BLaER1 treated with 17β-estradiol and CSF1 and Interleukin-3, amounts not matched to agents 10 nM and 100 nM (cell line): ENCODE results near the gene IGSF9.

Source experiments
- H3K27ac ChIP-seq, 11 experiments: shearing (Covaris generic); formaldehyde crosslinking; 2 replicates each; pipeline ENCODE4 v1.8.1; 2022
- H3K27me3 ChIP-seq, 11 experiments: shearing (Covaris generic); formaldehyde crosslinking; 2 replicates each; pipeline ENCODE4 v1.8.1; 2022
- H3K36me3 ChIP-seq, 11 experiments: shearing (Covaris generic); formaldehyde crosslinking; 2 replicates each; pipeline ENCODE4 v1.8.1; 2022
- H3K4me1 ChIP-seq, 10 experiments: shearing (Covaris generic); formaldehyde crosslinking; 2 replicates each; pipeline ENCODE4 v1.8.1; 2022
- H3K4me2 ChIP-seq, 11 experiments: shearing (Covaris generic); formaldehyde crosslinking; 2 replicates each; pipeline ENCODE4 v1.8.1; 2022
- H3K4me3 ChIP-seq, 10 experiments: shearing (Covaris generic); formaldehyde crosslinking; 2 replicates each; pipeline ENCODE4 v1.8.1; 2022
- H3K9ac ChIP-seq, 11 experiments: shearing (Covaris generic); formaldehyde crosslinking; 2 replicates each; pipeline ENCODE4 v1.8.1; 2022
- H3K9me3 ChIP-seq, 11 experiments: shearing (Covaris generic); formaldehyde crosslinking; replicated peaks in 1 of 11; 2 replicates each; pipeline ENCODE4 v1.8.1; 2022
- H4K20me1 ChIP-seq, 11 experiments: shearing (Covaris generic); formaldehyde crosslinking; 2 replicates each; pipeline ENCODE4 v1.8.1; 2022
- Cebpa-rat ChIP-seq, 11 experiments: shearing (Covaris generic); IDR thresholded peaks; 2 replicates each; pipeline ENCODE4 v1.8.1; 2022

The IGSF9 gene

GRCh38 chr1:159895286-159895685, 50.1 kb downstream of the IGSF9 start:
- Histone ChIP-seq H3K9me3 (peaks cover 0 to 2% (median 0%) of the 10 kb centered on the region in 11 experiments; a peak in 1 of 22 replicates), H3K27me3 (no peaks in the 10 kb centered on the region), H3K4me1 (peaks cover 2 to 50% (median 10%) of the 10 kb centered on the region in 10 experiments)

DNA sequence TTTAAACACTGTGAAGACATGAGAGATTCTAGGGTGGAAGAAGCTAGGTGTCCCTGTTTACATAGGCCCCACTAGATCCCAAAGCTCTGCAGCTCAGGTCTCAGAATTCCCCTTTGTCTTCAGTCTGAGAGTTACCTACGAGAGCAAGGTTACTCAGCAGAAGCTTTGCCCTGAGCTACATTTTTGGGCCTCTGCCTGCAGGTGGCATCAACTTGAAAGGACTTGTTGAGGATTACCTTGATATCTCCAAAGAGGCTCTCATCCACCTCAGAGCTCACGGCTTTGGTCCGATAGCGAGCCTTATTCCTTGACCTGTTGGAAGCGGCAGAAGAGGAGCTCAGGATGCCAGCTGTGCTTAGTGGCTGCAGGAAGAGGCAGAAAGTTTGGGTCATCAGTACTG, 52.5 kb downstream of the IGSF9 start:
- H3K9me3 ChIP-seq, result no peaks in the 10 kb centered on the region
- no peak for TF ChIP-seq Cebpa-rat (IDR thresholded peaks at IDR 0.05)

More at GRCh38 chr1:159895286-159895685, 50.1 kb downstream of the IGSF9 start:
- no peak overlapping the region for H3K9ac ChIP-seq
- H3K27ac ChIP-seq, result no peak overlapping the region
- no peaks in the 10 kb centered on the region for H4K20me1 ChIP-seq
- no peaks in the 10 kb centered on the region for H3K36me3 ChIP-seq
- peak overlapping the region in 1 of 11 experiments; percentile 55; a peak in 2 of 22 replicates for H3K4me2 ChIP-seq
- H3K4me3 ChIP-seq, result no peak overlapping the region
- no peak for TF ChIP-seq Cebpa-rat (IDR thresholded peaks at IDR 0.05)

DNA sequence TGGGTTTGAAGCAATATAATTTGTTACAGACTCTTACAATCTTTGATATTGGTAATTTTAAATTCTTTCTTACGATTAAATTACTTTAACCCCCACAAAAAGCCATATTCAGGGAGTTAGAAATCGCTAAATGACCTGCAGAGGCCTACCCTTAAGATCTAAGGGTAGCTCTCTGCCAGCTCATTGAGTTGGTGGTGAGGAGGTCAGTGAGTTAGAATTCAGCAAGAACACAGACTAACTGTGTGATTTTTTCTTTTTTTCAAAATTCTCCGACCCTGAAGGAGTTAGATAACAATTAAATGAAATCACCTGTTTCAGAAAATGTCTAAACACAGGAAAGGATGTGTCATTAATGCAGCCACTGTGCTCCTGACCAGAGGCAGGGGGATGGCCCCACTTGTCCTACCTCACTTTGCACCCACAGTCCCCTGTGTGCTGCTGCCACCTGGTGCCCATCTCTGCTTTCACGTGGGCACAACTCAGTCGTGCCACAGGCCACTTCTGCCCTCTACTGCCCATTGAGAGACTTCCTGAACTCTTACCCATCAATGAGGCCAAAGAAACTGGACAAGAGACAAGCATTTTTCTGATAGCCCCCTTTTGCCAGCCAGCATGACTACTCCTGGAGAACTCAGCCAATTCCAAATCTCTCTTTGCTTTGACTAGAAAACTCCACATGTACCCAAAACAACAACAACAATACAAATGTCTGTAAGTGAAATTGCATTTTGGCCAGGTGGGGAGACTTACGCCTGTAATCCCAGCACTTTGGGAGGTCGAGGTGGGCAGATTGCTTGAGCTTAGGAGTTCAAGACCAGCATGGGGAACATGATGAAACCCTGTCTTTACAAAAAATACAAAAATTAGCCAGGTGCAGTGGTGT, 53.9 kb downstream of the IGSF9 start:
- H3K27me3 ChIP-seq, result no peaks in the 10 kb centered on the region
- peak overlapping the region in 5 of 11 experiments; percentile 15 to 76 (median 67); a peak in 6 of 22 replicates for H3K27ac ChIP-seq
- no peaks in the 10 kb centered on the region for H3K9me3 ChIP-seq
- no peaks in the 10 kb centered on the region for H3K36me3 ChIP-seq
- no peak overlapping the region for H3K4me3 ChIP-seq
- peaks cover 13 to 64% (median 26%) of the 10 kb centered on the region in 10 experiments for H3K4me1 ChIP-seq
- no peaks in the 10 kb centered on the region for H4K20me1 ChIP-seq
- TF ChIP-seq Cebpa-rat (IDR thresholded peaks at IDR 0.05), result no peak
- no peak overlapping the region for H3K9ac ChIP-seq
- H3K4me2 ChIP-seq, result peak overlapping the region in 4 of 11 experiments; percentile 86 to 92 (median 92); a peak in 6 of 22 replicates

More for the DNA sequence above, 52.5 kb downstream of the IGSF9 start:
- Histone ChIP-seq H3K4me1 (peaks cover 13 to 65% (median 26%) of the 10 kb centered on the region in 10 experiments), H3K4me3 (no peak overlapping the region), H3K9ac (no peak overlapping the region), H3K27me3 (no peaks in the 10 kb centered on the region), H3K36me3 (no peaks in the 10 kb centered on the region), H4K20me1 (no peaks in the 10 kb centered on the region), H3K27ac (no peak overlapping the region), H3K4me2 (no peak overlapping the region)

GRCh38 chr1:159890390-159890789, 55.0 kb downstream of the IGSF9 start:
- Histone ChIP-seq H3K9me3 (no peaks in the 10 kb centered on the region), H4K20me1 (no peaks in the 10 kb centered on the region), H3K9ac (peak overlapping the region in 3 of 11 experiments; percentile 20 to 57 (median 47); a peak in 5 of 22 replicates), H3K4me3 (0 out of 20 replicates have a peak overlapping the region, but pooled peaks of 1 of the 10 experiments have one; percentile 1), H3K4me2 (peak overlapping the region; percentile 55 to 92 (median 86); a peak in 21 of 22 replicates), H3K4me1 (peaks cover 13 to 53% (median 26%) of the 10 kb centered on the region in 10 experiments), H3K36me3 (no peaks in the 10 kb centered on the region), H3K27me3 (no peaks in the 10 kb centered on the region), H3K27ac (peak overlapping the region in 9 of 11 experiments; percentile 35 to 83 (median 67); a peak in 18 of 22 replicates)
- TF ChIP-seq Cebpa-rat (IDR thresholded peaks at IDR 0.05), result no peak

- peak overlapping the region in 6 of 11 experiments; percentile 25 to 57 (median 40); a peak in 9 of 22 replicates for H3K9ac ChIP-seq
These were observed 55.6 kb downstream of the IGSF9 start for GRCh38 chr1:159889821-159890252.

GRCh38 chr1:159889202-159889601, 56.2 kb downstream of the IGSF9 start:
- Histone ChIP-seq H4K20me1 (no peaks in the 10 kb centered on the region), H3K4me1 (peaks cover 13 to 49% (median 26%) of the 10 kb centered on the region in 10 experiments), H3K9me3 (no peaks in the 10 kb centered on the region), H3K27ac (peak overlapping the region; percentile 45 to 83 (median 67); a peak in 20 of 22 replicates), H3K4me2 (peak overlapping the region; percentile 55 to 92 (median 86); a peak in 21 of 22 replicates), H3K36me3 (no peaks in the 10 kb centered on the region), H3K4me3 (no peak overlapping the region; a peak in 1 of 20 replicates), H3K27me3 (no peaks in the 10 kb centered on the region), H3K9ac (peak overlapping the region in 5 of 11 experiments; percentile 25 to 57 (median 33); a peak in 6 of 22 replicates)
- TF ChIP-seq Cebpa-rat (IDR thresholded peaks at IDR 0.05), result no peak

More at GRCh38 chr1:159889821-159890252, 55.6 kb downstream of the IGSF9 start:
- TF ChIP-seq Cebpa-rat (IDR thresholded peaks at IDR 0.05), result no peak
- H3K4me2 ChIP-seq, result peak overlapping the region; percentile 55 to 92 (median 86)
- no peaks in the 10 kb centered on the region for H4K20me1 ChIP-seq
- peaks cover 13 to 49% (median 26%) of the 10 kb centered on the region in 10 experiments for H3K4me1 ChIP-seq
- peak overlapping the region in 1 of 10 experiments; percentile 52; a peak in 2 of 20 replicates for H3K4me3 ChIP-seq
- H3K27me3 ChIP-seq, result no peaks in the 10 kb centered on the region
- no peaks in the 10 kb centered on the region for H3K36me3 ChIP-seq
- peak overlapping the region; percentile 45 to 83 (median 67); a peak in 21 of 22 replicates for H3K27ac ChIP-seq
- no peaks in the 10 kb centered on the region for H3K9me3 ChIP-seq

DNA sequence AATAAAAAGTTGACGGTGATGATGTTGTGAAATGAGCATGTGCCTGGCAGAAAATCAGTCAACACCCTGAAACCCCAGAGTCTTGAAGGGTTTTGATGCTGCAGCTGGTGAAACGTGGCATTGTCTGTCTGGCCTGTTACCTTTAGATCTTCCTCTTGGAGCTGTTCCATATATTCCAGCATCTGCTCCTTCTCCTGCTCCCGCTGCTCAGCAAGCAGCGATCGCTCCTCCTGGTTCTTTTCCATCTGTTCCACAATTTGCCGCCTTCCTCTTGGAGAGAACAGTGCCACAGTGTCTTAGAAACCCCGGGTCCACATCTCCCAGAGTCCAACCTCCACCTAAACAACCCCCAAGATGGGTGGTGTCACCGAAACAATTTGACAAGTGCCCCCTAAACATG, 61.1 kb downstream of the IGSF9 start:
- Histone ChIP-seq H3K4me3 (no peak overlapping the region), H3K27ac (no peak overlapping the region), H3K27me3 (no peaks in the 10 kb centered on the region), H3K36me3 (no peaks in the 10 kb centered on the region), H3K4me1 (peaks cover under 1 to 64% (median 37%) of the 10 kb centered on the region in 10 experiments; a peak in 19 of 20 replicates), H3K4me2 (no peak overlapping the region), H3K9me3 (no peaks in the 10 kb centered on the region), H4K20me1 (no peaks in the 10 kb centered on the region), H3K9ac (no peak overlapping the region)
- TF ChIP-seq Cebpa-rat (IDR thresholded peaks at IDR 0.05), result no peak

DNA sequence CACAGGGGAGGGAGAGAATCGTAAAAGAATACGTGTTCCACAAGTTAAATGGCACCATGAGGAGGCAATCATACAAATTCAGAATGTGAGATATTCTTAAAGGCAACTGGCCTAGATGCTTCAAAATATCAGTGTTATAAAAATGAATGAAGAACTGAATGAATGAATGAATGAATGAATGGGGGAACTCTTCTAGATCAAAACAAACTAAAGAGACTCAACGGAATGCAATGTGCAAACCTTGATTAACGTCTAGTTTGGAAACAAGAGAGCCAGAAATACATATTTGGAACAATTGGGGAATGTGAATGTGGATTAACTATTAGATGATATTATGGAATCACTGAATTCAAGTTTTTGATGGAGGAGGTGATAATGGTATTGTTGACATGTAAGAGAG, 62.3 kb downstream of the IGSF9 start:
- no peaks in the 10 kb centered on the region for H3K27me3 ChIP-seq
- peak overlapping the region in 2 of 11 experiments; percentile 62 to 85; a peak in 4 of 22 replicates for H3K4me2 ChIP-seq
- H4K20me1 ChIP-seq, result no peaks in the 10 kb centered on the region
- H3K4me3 ChIP-seq, result no peak overlapping the region
- TF ChIP-seq Cebpa-rat (IDR thresholded peaks at IDR 0.05), result no peak
- H3K9me3 ChIP-seq, result no peaks in the 10 kb centered on the region
- no peak overlapping the region for H3K9ac ChIP-seq
- no peak overlapping the region for H3K27ac ChIP-seq
- H3K36me3 ChIP-seq, result no peaks in the 10 kb centered on the region
- H3K4me1 ChIP-seq, result peaks cover 0 to 64% (median 36%) of the 10 kb centered on the region in 10 experiments; a peak in 15 of 20 replicates

DNA sequence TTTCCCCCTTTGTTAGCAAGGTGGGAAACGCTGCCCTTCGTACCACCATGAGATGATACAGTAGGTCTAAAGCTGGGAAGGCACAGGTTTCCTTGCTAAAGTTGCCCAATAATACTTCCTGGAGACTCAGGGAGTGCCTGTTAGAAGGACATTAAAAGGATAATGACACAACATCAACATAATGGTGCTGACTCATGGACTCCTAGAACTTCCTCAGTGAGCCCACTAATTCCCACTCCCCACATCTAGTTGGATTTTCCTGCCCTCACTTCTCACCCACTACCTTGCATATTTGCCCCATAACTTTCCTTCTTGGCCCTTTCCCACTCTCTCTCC, 62.9 kb downstream of the IGSF9 start:
- Histone ChIP-seq H3K9ac (no peak overlapping the region), H3K27ac (peak overlapping the region in 4 of 11 experiments; percentile 19 to 45 (median 24); a peak in 4 of 22 replicates), H4K20me1 (no peaks in the 10 kb centered on the region), H3K4me2 (peak overlapping the region in 6 of 11 experiments; percentile 22 to 85 (median 70); a peak in 11 of 22 replicates), H3K4me1 (peaks cover 0 to 58% (median 36%) of the 10 kb centered on the region in 10 experiments; a peak in 15 of 20 replicates), H3K4me3 (no peak overlapping the region), H3K9me3 (no peaks in the 10 kb centered on the region), H3K36me3 (no peaks in the 10 kb centered on the region), H3K27me3 (no peaks in the 10 kb centered on the region)
- no peak for TF ChIP-seq Cebpa-rat (IDR thresholded peaks at IDR 0.05)
